HG03139 (cell line): ENCODE measurements around the gene AGPS.
"Not testable (repeated sequence)": the region's sequence is repeated elsewhere in the genome, so short reads cannot be mapped to it uniquely, and the experiment has no call there.

ENCODE experiments used
- ATAC-seq: cut with Tn5 transposase; IDR thresholded peaks from one replicate; pipeline ENCODE4 v1.9.1; 2021; ENCODE audit not compliant: unreplicated experiment

Gene AGPS

GRCh38 chr2:177392373-177393202 lies at the start of gene AGPS:
Gene AGPS (plus strand): TSS chr2:177392773. CDS start chr2:177392790, 17 bp downstream.
- ATAC-seq = peak; percentile 81

- no peak for ATAC-seq
Observed at GRCh38 chr2:177343773-177344172, 48.8 kb upstream of the AGPS start.

- ATAC-seq = no peak
Observed at GRCh38 chr2:177344316-177344715, 48.3 kb upstream of the AGPS start.

GRCh38 chr2:177346192-177346591 lies 46.4 kb upstream of the AGPS start:
- ATAC-seq = no peak

GRCh38 chr2:177347570-177347969 lies 45.0 kb upstream of the AGPS start:
- no peak for ATAC-seq

- ATAC-seq = no peak
Observed at GRCh38 chr2:177348118-177348654, 44.4 kb upstream of the AGPS start.

- no peak for ATAC-seq
Observed at GRCh38 chr2:177348733-177349693, 43.6 kb upstream of the AGPS start.

- not testable (repeated sequence) for ATAC-seq
Observed at GRCh38 chr2:177350624-177351023, 41.9 kb upstream of the AGPS start.

- not testable (repeated sequence) for ATAC-seq
Observed at GRCh38 chr2:177351121-177351520, 41.5 kb upstream of the AGPS start.

- ATAC-seq = no peak
Observed at GRCh38 chr2:177352441-177353186, 40.0 kb upstream of the AGPS start.

- ATAC-seq = no peak
Observed at GRCh38 chr2:177353187-177353478, 39.4 kb upstream of the AGPS start.

- not testable (repeated sequence) for ATAC-seq
Observed at GRCh38 chr2:177354541-177354940, 38.0 kb upstream of the AGPS start.

GRCh38 chr2:177355874-177356273 lies 36.7 kb upstream of the AGPS start:
- ATAC-seq = no peak

GRCh38 chr2:177359836-177360595 lies 32.6 kb upstream of the AGPS start:
- no peak for ATAC-seq

GRCh38 chr2:177362499-177362898 lies 30.1 kb upstream of the AGPS start:
- ATAC-seq = no peak

- ATAC-seq = no peak
Observed at GRCh38 chr2:177363332-177363731, 29.2 kb upstream of the AGPS start.

GRCh38 chr2:177365764-177366163 lies 26.8 kb upstream of the AGPS start:
- ATAC-seq = not testable (repeated sequence)

GRCh38 chr2:177368023-177368422 lies 24.6 kb upstream of the AGPS start:
- not testable (repeated sequence) for ATAC-seq

- ATAC-seq = no peak
Observed at GRCh38 chr2:177379354-177379753, 13.2 kb upstream of the AGPS start.

GRCh38 chr2:177380181-177380580 lies 12.4 kb upstream of the AGPS start:
- no peak for ATAC-seq
